Panc1 (cell line): ENCODE results near the gene LPP.

ENCODE experiments used
- TF ChIP-seq, protein P1 (sequence below): fragments of 450-650 bp; IDR thresholded peaks from 2 replicates; pipeline ENCODE4 v1.5.1; 2017; ENCODE audit warnings: mild to moderate bottlenecking
- TF ChIP-seq, protein P2 (sequence below), 2 experiments: IDR thresholded peaks; 2 replicates each; pipeline ENCODE4 v1.6.1; 2011 to 2012; ENCODE audit warnings: low read depth in 2 of 2, control low read depth in 1 of 2, low read length in 1 of 2, mild to moderate bottlenecking in 1 of 2, moderate library complexity in 1 of 2; ENCODE audit not compliant: insufficient read depth in 1 of 2

DNA sequence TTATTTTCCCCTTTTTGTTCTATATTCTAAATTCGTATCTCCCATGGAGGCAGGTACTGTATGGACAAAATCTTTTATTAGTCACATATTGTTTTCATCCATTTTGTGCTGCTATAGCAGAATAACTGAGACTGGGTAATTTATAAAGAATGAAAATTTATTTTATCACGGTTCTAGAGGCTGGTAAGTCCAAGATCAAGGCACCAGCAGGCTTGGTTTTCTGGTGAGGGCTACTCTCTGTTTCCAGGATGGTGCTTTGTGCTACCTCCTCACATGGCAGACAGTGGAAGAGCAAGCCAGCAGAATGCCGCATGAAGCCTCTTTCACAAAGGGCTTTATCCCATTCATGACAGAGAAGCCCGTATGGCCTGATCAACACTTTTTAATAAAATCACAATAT is 595.9 kb downstream of the LPP start:
- TF ChIP-seq, protein P1, sequence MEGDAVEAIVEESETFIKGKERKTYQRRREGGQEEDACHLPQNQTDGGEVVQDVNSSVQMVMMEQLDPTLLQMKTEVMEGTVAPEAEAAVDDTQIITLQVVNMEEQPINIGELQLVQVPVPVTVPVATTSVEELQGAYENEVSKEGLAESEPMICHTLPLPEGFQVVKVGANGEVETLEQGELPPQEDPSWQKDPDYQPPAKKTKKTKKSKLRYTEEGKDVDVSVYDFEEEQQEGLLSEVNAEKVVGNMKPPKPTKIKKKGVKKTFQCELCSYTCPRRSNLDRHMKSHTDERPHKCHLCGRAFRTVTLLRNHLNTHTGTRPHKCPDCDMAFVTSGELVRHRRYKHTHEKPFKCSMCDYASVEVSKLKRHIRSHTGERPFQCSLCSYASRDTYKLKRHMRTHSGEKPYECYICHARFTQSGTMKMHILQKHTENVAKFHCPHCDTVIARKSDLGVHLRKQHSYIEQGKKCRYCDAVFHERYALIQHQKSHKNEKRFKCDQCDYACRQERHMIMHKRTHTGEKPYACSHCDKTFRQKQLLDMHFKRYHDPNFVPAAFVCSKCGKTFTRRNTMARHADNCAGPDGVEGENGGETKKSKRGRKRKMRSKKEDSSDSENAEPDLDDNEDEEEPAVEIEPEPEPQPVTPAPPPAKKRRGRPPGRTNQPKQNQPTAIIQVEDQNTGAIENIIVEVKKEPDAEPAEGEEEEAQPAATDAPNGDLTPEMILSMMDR = no peak
- TF ChIP-seq, protein P2, sequence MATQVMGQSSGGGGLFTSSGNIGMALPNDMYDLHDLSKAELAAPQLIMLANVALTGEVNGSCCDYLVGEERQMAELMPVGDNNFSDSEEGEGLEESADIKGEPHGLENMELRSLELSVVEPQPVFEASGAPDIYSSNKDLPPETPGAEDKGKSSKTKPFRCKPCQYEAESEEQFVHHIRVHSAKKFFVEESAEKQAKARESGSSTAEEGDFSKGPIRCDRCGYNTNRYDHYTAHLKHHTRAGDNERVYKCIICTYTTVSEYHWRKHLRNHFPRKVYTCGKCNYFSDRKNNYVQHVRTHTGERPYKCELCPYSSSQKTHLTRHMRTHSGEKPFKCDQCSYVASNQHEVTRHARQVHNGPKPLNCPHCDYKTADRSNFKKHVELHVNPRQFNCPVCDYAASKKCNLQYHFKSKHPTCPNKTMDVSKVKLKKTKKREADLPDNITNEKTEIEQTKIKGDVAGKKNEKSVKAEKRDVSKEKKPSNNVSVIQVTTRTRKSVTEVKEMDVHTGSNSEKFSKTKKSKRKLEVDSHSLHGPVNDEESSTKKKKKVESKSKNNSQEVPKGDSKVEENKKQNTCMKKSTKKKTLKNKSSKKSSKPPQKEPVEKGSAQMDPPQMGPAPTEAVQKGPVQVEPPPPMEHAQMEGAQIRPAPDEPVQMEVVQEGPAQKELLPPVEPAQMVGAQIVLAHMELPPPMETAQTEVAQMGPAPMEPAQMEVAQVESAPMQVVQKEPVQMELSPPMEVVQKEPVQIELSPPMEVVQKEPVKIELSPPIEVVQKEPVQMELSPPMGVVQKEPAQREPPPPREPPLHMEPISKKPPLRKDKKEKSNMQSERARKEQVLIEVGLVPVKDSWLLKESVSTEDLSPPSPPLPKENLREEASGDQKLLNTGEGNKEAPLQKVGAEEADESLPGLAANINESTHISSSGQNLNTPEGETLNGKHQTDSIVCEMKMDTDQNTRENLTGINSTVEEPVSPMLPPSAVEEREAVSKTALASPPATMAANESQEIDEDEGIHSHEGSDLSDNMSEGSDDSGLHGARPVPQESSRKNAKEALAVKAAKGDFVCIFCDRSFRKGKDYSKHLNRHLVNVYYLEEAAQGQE (IDR thresholded peaks at IDR 0.05; ENCODE audit: insufficient read depth in 1 of 2, low read depth in 2 of 2, low read length in 1 of 2) = no peak
